ENCODE results near the gene TUBA3D.
"Not testable (repeated sequence)": the region's sequence is repeated elsewhere in the genome, so short reads cannot be mapped to it uniquely, and the experiment has no call there.

DNA sequence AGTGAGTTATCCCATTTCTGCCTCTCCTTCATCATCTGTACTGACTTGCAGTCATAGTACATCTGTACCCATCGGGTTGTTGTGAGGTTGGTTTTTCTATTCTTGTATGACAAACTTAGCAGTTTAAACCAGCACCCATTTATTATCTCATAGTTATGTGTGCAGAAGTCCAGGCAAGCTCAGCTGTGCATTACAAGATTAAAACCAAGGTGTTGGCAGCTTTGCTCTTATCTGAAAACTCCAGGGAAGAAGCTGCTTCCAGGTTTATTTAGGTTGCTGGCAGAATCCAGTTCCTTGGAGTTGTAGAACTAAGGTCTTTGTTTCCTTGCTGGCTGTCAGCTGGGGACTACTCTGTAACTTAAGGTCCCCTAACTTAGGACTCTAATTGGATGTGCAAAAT lies 19.6 kb downstream of the TUBA3D start:
- TF ChIP-seq, protein P1, sequence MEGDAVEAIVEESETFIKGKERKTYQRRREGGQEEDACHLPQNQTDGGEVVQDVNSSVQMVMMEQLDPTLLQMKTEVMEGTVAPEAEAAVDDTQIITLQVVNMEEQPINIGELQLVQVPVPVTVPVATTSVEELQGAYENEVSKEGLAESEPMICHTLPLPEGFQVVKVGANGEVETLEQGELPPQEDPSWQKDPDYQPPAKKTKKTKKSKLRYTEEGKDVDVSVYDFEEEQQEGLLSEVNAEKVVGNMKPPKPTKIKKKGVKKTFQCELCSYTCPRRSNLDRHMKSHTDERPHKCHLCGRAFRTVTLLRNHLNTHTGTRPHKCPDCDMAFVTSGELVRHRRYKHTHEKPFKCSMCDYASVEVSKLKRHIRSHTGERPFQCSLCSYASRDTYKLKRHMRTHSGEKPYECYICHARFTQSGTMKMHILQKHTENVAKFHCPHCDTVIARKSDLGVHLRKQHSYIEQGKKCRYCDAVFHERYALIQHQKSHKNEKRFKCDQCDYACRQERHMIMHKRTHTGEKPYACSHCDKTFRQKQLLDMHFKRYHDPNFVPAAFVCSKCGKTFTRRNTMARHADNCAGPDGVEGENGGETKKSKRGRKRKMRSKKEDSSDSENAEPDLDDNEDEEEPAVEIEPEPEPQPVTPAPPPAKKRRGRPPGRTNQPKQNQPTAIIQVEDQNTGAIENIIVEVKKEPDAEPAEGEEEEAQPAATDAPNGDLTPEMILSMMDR (IDR thresholded peaks at IDR 0.05), result not testable (repeated sequence)
- not testable (repeated sequence) for TF ChIP-seq POLR2A (IDR thresholded peaks at IDR 0.05)

Data from heart left ventricle (tissue), 13 donors.